ENCODE results near the gene FAM234B. TPM values are rescaled to one million over a fixed set of nuclear protein-coding genes. Genes with fewer than 3 reads are reported as not detected.
"Not testable (repeated sequence)": the region's sequence is repeated elsewhere in the genome, so short reads cannot be mapped to it uniquely, and the experiment has no call there.

FAM234B gene
- total and polyA plus RNA-seq, 12 donors: 0.64 to 9.9 (median 6.8) TPM

DNA sequence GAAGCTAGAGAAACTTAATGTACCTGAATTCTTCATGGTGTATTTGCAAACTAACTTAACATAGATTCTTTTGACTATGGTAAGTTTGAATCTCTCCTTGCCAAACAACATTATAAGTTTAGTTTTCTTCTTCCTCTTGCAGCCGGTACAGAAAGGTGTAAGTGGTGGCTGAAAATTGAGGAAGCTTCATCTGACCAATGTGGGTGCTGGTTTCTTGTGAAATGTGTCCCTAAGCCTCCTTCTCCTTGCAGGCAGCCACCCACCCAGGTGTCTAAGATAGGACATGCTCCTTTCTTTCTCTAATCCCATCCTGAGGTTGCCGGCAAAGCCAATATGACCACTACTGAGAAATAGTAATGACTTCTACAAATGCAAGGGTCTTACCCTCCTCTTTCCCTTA is 38.7 kb downstream of the FAM234B start:
- intact Hi-C loops (cut with DNase I): no loop called here
- TF ChIP-seq POLR2A (IDR thresholded peaks at IDR 0.05): no peak
- TF ChIP-seq, protein P1, sequence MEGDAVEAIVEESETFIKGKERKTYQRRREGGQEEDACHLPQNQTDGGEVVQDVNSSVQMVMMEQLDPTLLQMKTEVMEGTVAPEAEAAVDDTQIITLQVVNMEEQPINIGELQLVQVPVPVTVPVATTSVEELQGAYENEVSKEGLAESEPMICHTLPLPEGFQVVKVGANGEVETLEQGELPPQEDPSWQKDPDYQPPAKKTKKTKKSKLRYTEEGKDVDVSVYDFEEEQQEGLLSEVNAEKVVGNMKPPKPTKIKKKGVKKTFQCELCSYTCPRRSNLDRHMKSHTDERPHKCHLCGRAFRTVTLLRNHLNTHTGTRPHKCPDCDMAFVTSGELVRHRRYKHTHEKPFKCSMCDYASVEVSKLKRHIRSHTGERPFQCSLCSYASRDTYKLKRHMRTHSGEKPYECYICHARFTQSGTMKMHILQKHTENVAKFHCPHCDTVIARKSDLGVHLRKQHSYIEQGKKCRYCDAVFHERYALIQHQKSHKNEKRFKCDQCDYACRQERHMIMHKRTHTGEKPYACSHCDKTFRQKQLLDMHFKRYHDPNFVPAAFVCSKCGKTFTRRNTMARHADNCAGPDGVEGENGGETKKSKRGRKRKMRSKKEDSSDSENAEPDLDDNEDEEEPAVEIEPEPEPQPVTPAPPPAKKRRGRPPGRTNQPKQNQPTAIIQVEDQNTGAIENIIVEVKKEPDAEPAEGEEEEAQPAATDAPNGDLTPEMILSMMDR (IDR thresholded peaks at IDR 0.05): no peak
- H3K4me1 ChIP-seq (replicated peaks in 1 of 2): no peaks in the 10 kb centered on the region
- H3K9me3 ChIP-seq (replicated peaks in 1 of 3): no peaks in the 10 kb centered on the region
- H3K4me3 ChIP-seq: no peak overlapping the region
- no peak for DNase-seq
- no peaks in the 10 kb centered on the region for H3K27me3 ChIP-seq
- WGBS, 4 donors: 90 to 94% (median 90%) methylated on average over 2 of the region's 2 CpGs
- no peak overlapping the region for H3K27ac ChIP-seq
- no peaks in the 10 kb centered on the region for H3K36me3 ChIP-seq (replicated peaks in 1 of 2)

- DNase-seq; intact Hi-C loops (cut with DNase I); H3K36me3 ChIP-seq (replicated peaks in 1 of 2); H3K4me3 ChIP-seq; H3K9me3 ChIP-seq (replicated peaks in 1 of 3); H3K27me3 ChIP-seq; H3K4me1 ChIP-seq (replicated peaks in 1 of 2); H3K27ac ChIP-seq: not testable (repeated sequence)
- WGBS, 4 donors: 86 to 96% (median 89%) methylated on average over 4 to 5 of the region's 5 CpGs
Measured at GRCh38 chr12:13083638-13084037, 39.5 kb downstream of the FAM234B start.

GRCh38 chr12:13084898-13085640 is 40.9 kb downstream of the FAM234B start:
- Histone ChIP-seq H3K27ac (no peak overlapping the region), H3K9me3 (replicated peaks in 1 of 3) (no peaks in the 10 kb centered on the region), H3K36me3 (replicated peaks in 1 of 2) (no peaks in the 10 kb centered on the region), H3K4me1 (replicated peaks in 1 of 2) (no peaks in the 10 kb centered on the region), H3K4me3 (no peak overlapping the region), H3K27me3 (no peaks in the 10 kb centered on the region)
- TF ChIP-seq, protein P1 (IDR thresholded peaks at IDR 0.05): no peak
- no peak for TF ChIP-seq POLR2A (IDR thresholded peaks at IDR 0.05)
- intact Hi-C loops (cut with DNase I): no loop called here
- 94 to 96% (median 96%) methylated on average over 11 of the region's 11 CpGs for WGBS, 4 donors
- no peak for DNase-seq

- H3K4me3 ChIP-seq: no peak overlapping the region
- H3K27ac ChIP-seq: no peak overlapping the region
- no peaks in the 10 kb centered on the region for H3K36me3 ChIP-seq (replicated peaks in 1 of 2)
- peaks cover 5% of the 10 kb centered on the region for H3K27me3 ChIP-seq
- no peaks in the 10 kb centered on the region for H3K9me3 ChIP-seq (replicated peaks in 1 of 3)
- DNase-seq: no peak
- intact Hi-C loops (cut with DNase I): no loop called here
- WGBS, 4 donors: 79 to 84% (median 81%) methylated on average over 7 of the region's 7 CpGs
- H3K4me1 ChIP-seq (replicated peaks in 1 of 2): no peaks in the 10 kb centered on the region
- TF ChIP-seq, protein P1 (IDR thresholded peaks at IDR 0.05): no peak
Measured at GRCh38 chr12:13085968-13086686, 41.9 kb downstream of the FAM234B start.
